Heart right ventricle (tissue), 16 donors: Measurements from ENCODE around the gene KHSRP. TPM values are rescaled to one million over a fixed set of nuclear protein-coding genes. Genes with fewer than 3 reads are reported as not detected.

Source experiments
- ATAC-seq, 8 donors: fragments of 200-7000 bp; cut with Tn5 transposase; one replicate each; pipeline ENCODE4 v1.9.1; 2020; ENCODE audit warnings: mild to moderate bottlenecking in 8 of 8, moderate library complexity in 8 of 8, moderate number of reproducible peaks in 1 of 8
- DNase-seq, 2 donors: peaks; one replicate each; pipeline ENCODE4 v3.0.0-alpha.2; 2020
- H3K27ac ChIP-seq, 10 donors: fragments of 200-600 bp; sonication (generic) in 2 of 10; one replicate each; pipeline versions ENCODE4 v1.5.0 to v1.8.0; 2020 to 2022; ENCODE audit warnings: mild to moderate bottlenecking in 3 of 10
- H3K27me3 ChIP-seq, 7 donors: fragments of 200-600 bp; one replicate each; pipeline ENCODE4 v1.8.0; 2021 to 2022; ENCODE audit warnings: mild to moderate bottlenecking in 2 of 7
- H3K36me3 ChIP-seq, 9 donors: fragments of 200-600 bp; sonication (generic) in 1 of 9; one replicate each; pipeline versions ENCODE4 v1.5.0 to v1.8.0; 2020 to 2022; ENCODE audit warnings: mild to moderate bottlenecking in 2 of 9
- H3K4me1 ChIP-seq, 9 donors: fragments of 200-600 bp; sonication (generic) in 1 of 9; one replicate each; pipeline versions ENCODE4 v1.5.0 to v1.8.0; 2020 to 2022; ENCODE audit warnings: mild to moderate bottlenecking in 4 of 9
- H3K4me3 ChIP-seq, 10 donors: fragments of 200-600 bp; sonication (generic) in 2 of 10; one replicate each; pipeline versions ENCODE4 v1.5.0 to v1.8.0; 2020 to 2022; ENCODE audit warnings: mild to moderate bottlenecking in 7 of 10, moderate library complexity in 2 of 10
- H3K9me3 ChIP-seq, 11 donors: fragments of 200-600 bp in 10 of 11; sonication (generic) in 2 of 11; one replicate each; pipeline versions ENCODE4 v1.5.0 to v1.8.0; 2013 to 2022; ENCODE audit warnings: mild to moderate bottlenecking in 2 of 11, control low read depth in 1 of 11, moderate library complexity in 1 of 11
- WGBS, 2 donors: extraction: QIAGEN DNeasy Blood & Tissue Kit; methylation state at CpG; one replicate each; pipeline ENCODE4 v1.1.7; 2013; ENCODE audit warnings: inconsistent platforms in 1 of 2; 5-methylcytosine and 5-hydroxymethylcytosine counted together
- intact Hi-C, 10 donors: fragments of 100-400 bp; cut with DNase I; formaldehyde crosslinking; loops; one replicate each; pipeline versions ENCODE4 v1.11.1 to v1.14.2; 2022
- polyA plus RNA-seq, 2 donors: library from polyadenylated mRNA; stranded (reverse); fragments of 200-250 nt; gene quantifications; one replicate each; pipeline ENCODE4 v1.2.3, GENCODE V29; 2013
- total RNA-seq, 10 donors: library from RNA; stranded (reverse); fragmentation: NEBNext Ultra II Directional in 3 of 10; extraction: Animal tissue kit (Norgen Biotek cat#: 25700) in 3 of 10; gene quantifications; one replicate each; pipeline versions ENCODE4 v1.2.1 to v1.2.4, GENCODE V29; 2021 to 2023
- TF ChIP-seq, protein P1 (sequence below), 9 donors: fragments of 200-600 bp; sonication (generic) in 2 of 9; IDR thresholded peaks; one replicate each; pipeline versions ENCODE4 v1.5.0 to v1.8.0; 2021 to 2022; ENCODE audit warnings: antibody characterized with exemption in 9 of 9, mild to moderate bottlenecking in 5 of 9, moderate library complexity in 1 of 9
- donor health status: Arrhythmogenic right ventricular cardiomyopathy.
- donor health status: ischemic (EF 13 %, LVEDD 7.1; RV severe dilation, severe dysfunction).
- donor health status: healthy with polysubstance abuse.
- donor health status: DM: no; HTN: yes; CAD: no.
- donor health status: DM: no; HTN: no; CAD: no.
- donor health status: ischemic (EF 25% LVEDD 6.9; RV normal size, moderate dysfunction).
- donor health status: ischemic (EF 25% LVEDD 5.7; RV mildly dilated, moderate dysfunction).
- donor health status: healthy.
- donor health status: DM: yes; HTN: yes; CAD: no.
- donor health status: Ischemic cardiomyopathy.
- donor health status: ischemic (EF 35%, LVEDD 5.7; RV mildly dilated, moderate dysfunction).
- donor health status: nonischemic (EF 11% LVEDD 7.7; RV severe dilation, severe dysfunction).
- donor health status: DM: yes; HTN: yes; CAD: no.
- donor health status: PGD.
- donor health status: ischemic (EF 29% LVEDD 5.4; RV normal size, mild dysfunction).
- donor health status: nonischemic (EF 23%, LVEDD 6.1; RV moderate dilation, normal function).

KHSRP gene
- total and polyA plus RNA-seq, 12 donors, result 50.9 to 125 (median 86.4) TPM

DNA sequence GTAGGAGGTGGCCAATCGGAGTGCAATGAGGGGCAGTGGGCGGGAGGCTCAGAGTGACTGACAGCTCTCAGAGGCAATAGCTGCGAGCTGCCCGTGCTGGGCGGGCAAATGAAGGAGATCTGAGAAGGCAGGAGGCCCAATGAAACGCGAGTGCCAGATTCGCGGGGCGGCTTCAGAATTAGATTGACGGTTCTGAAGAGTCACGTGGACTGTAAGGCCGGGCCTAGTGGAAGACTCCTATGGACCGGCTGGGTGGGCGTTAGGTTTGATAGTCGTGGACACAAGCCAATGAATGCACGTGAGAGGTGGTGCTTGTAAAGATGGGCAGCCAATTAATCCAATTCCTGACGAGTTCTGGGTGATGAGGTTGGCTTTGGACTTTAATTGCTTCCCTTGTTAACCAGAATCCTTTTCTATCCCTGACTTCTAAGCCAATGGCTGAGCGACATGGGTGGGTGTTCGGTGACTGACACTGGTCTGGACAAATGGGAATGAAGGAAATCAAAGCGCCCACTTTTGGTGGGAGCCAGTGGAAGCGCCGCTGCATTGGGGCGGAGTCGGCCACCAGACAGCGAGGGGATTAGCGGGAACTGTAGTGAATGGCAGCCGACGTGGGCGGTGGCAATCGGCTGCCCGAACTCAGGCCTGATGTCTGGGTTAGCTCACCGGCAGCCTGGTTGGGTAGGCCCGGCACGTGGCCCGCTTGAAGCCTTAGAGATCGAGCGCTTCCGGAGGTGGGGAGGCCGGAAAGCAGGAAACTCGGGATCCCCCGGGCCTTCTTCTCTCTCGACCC is 524 bp upstream of the KHSRP start:
- Histone ChIP-seq H3K27ac (peak overlapping the region; percentile 32 to 94 (median 80)), H3K4me3 (peak overlapping the region in 9 of 10 donors; percentile 1 to 90 (median 39)), H3K36me3 (peaks cover 0 to 23% (median 2%) of the 10 kb centered on the region in 9 donors), H3K4me1 (peaks cover 10 to 40% (median 29%) of the 10 kb centered on the region in 9 donors), H3K9me3 (no peaks in the 10 kb centered on the region), H3K27me3 (no peaks in the 10 kb centered on the region)
- DNase-seq (peak; percentile 99 to 100), ATAC-seq (peak; percentile 92 to 96 (median 96))
- WGBS, 2 donors, result 5 to 6% methylated on average over 43 of the region's 43 CpGs
- TF ChIP-seq, protein P1, sequence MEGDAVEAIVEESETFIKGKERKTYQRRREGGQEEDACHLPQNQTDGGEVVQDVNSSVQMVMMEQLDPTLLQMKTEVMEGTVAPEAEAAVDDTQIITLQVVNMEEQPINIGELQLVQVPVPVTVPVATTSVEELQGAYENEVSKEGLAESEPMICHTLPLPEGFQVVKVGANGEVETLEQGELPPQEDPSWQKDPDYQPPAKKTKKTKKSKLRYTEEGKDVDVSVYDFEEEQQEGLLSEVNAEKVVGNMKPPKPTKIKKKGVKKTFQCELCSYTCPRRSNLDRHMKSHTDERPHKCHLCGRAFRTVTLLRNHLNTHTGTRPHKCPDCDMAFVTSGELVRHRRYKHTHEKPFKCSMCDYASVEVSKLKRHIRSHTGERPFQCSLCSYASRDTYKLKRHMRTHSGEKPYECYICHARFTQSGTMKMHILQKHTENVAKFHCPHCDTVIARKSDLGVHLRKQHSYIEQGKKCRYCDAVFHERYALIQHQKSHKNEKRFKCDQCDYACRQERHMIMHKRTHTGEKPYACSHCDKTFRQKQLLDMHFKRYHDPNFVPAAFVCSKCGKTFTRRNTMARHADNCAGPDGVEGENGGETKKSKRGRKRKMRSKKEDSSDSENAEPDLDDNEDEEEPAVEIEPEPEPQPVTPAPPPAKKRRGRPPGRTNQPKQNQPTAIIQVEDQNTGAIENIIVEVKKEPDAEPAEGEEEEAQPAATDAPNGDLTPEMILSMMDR (IDR thresholded peaks at IDR 0.05), result peak in 1 of 9 donors; percentile 10
- intact Hi-C loops, result loop anchor here in 4 of 10 donors (1.0 to 10.0 kb wide), 4 partner anchors 32 to 52 kb away; partner anchors contain the start of genes ALKBH7 (in 3 of the 4), GTF2F1 (in 2 of the 4) and PSPN (in 1 of the 4)

DNA sequence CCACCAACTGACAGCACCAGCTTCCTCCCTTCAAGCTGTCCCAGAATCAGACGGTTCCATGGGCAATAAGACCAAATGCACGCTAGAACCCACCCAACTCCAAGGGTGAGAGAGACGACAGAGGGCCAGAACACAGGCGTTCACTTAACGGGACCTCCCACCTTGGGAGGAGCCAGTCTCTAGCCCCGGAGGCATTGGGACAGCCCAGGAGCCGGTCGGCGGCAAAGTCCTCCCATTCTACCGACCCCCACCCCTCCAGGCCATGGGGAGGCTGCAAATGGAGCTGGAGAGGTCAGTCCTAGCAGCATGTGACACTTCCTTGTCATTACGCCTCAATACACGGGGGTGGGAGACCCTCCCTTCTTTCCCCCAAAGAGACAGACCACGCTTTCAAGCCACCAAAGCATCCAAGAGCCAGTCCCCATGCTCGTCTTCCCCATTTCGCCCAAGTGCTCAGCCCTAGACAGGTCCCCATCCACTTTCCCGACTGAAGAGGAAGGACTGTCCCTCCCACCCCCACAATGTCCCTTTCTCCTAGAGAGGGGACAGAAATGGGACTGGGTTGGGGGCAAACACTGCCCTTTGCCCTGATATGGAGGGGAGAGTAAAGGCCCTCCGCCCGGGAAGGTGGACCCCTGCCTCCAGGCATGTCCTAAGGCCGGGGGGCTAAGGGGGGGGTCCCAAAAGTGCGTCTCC is 964 bp downstream of the KHSRP start:
- Histone ChIP-seq H3K9me3 (no peaks in the 10 kb centered on the region), H3K27me3 (no peaks in the 10 kb centered on the region), H3K36me3 (peaks cover 0 to 38% (median 17%) of the 10 kb centered on the region in 9 donors), H3K4me3 (peak overlapping the region; percentile 61 to 92 (median 86)), H3K4me1 (peaks cover 10 to 47% (median 29%) of the 10 kb centered on the region in 9 donors), H3K27ac (peak overlapping the region in 8 of 10 donors; percentile 68 to 83 (median 73))
- WGBS, 2 donors, result 0 to 1% methylated on average over 20 of the region's 20 CpGs
- DNase-seq (no peak), ATAC-seq (no peak)
- intact Hi-C loops, result loop anchor here in 4 of 10 donors (1.0 to 10.0 kb wide), 4 partner anchors 30 to 51 kb away; partner anchors contain the start of genes ALKBH7 (in 3 of the 4), GTF2F1 (in 1 of the 4) and PSPN (in 1 of the 4)
- TF ChIP-seq, protein P1 (IDR thresholded peaks at IDR 0.05), result no peak

DNA sequence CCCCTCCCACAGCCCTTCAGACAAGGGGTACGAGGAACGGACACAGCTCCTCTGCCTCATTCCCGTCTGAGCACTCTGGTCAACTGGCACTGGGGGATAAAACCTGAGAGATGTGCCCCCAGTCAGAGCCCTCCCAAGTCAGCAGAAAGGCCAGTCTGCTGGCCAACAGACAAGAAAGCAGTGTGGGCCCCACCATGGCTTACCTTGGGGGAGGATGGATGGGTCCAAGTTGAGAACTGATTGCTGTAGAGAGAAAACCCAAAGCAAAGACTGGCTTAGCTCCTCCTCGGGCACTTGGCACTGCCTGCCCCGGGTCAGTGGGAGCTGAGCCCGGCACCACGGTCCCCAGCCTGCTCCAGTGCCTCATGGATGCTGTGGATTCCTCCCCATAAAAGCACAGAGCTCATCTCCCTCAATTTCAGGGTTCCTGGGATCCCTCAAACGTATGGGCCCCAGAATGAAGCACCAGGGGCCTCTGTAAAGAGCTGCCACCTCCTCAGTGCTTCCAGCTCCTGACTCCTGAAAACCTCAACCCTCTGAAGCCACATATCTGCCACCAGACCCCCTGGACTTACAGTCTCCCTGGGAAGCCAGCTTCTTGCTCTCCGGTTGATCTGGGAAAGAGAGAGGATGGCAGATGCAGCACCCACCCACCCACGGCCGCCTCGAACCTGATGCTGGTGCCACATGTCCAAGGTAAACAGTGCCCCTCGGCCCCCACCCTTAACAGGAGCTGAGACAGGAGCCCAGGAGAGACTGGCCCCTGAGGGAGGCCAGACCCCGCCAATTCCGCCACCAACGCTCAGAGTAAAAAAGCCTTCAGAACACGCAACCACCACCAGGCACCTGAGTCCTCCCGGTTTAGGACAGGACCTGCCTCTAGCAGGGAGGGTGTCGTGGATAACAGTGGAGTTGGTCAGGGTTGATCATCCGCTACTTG is 3.3 kb downstream of the KHSRP start:
- TF ChIP-seq, protein P1 (IDR thresholded peaks at IDR 0.05), result no peak
- H3K4me1 ChIP-seq, result peaks cover 10 to 52% (median 29%) of the 10 kb centered on the region in 9 donors
- no peak overlapping the region for H3K27ac ChIP-seq
- H3K4me3 ChIP-seq, result no peak overlapping the region
- DNase-seq, result no peak
- WGBS, 2 donors, result 78 to 82% methylated on average over 20 of the region's 20 CpGs
- intact Hi-C loops, result loop anchor here in 1 of 10 donors (10.0 kb wide), 1 partner anchor 47 kb away; the partner anchor contains the start of genes ALKBH7 and PSPN
- H3K9me3 ChIP-seq, result no peaks in the 10 kb centered on the region
- no peak for ATAC-seq
- H3K36me3 ChIP-seq, result peaks cover 6 to 61% (median 40%) of the 10 kb centered on the region in 9 donors
- H3K27me3 ChIP-seq, result no peaks in the 10 kb centered on the region
